Measurements from ENCODE around the gene SH3BP4. TPM values are rescaled to one million over a fixed set of nuclear protein-coding genes. Genes with fewer than 3 reads are reported as not detected.

SH3BP4 gene
- total and polyA plus RNA-seq, 7 donors: 4.8 to 22.8 (median 14.0) TPM

DNA sequence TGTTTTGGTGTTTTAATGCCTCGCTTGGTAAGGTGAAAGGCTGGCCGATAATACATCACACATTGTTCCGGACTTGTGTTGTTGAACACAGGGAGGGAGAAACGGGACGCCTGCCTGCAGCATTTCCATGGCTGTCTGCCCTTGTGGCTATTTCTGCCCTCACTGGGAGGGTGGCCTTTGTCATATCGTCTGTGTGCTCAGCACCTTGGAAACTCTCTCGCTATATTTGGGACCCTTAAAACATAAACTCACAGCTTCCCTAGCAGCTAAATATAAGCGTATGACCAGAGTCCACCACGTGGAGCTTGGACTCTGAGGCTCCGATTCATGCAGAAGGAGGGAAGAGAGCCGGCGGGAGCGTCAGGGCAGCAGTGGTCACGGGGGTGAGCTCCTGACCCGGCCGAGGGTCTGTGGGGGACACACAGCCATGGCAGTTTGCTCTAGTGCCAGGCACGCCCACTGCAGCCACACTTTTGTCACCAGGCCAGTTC, 111.7 kb downstream of the SH3BP4 start:
- TF ChIP-seq CTCF (IDR thresholded peaks at IDR 0.05): no peak
- TF ChIP-seq POLR2AphosphoS5 (IDR thresholded peaks at IDR 0.05): no peak
- no peak for TF ChIP-seq EP300 (IDR thresholded peaks at IDR 0.05)
- TF ChIP-seq POLR2A (IDR thresholded peaks at IDR 0.05): no peak
- Histone ChIP-seq H3K4me1 (peaks cover 0 to 7% (median 0%) of the 10 kb centered on the region in 4 donors), H3K27ac (peak overlapping the region in 1 of 4 donors; percentile 25), H3K9me3 (no peaks in the 10 kb centered on the region), H3K4me3 (no peak overlapping the region), H3K27me3 (no peaks in the 10 kb centered on the region), H3K36me3 (no peaks in the 10 kb centered on the region)
- DNase-seq: no peak
- WGBS, 2 donors: 72 to 75% methylated on average over 17 of the region's 17 CpGs
- intact Hi-C loops (cut with DNase I): no loop called here

- intact Hi-C loops (cut with DNase I): no loop called here
- H3K27ac ChIP-seq: no peak overlapping the region
- TF ChIP-seq EP300 (IDR thresholded peaks at IDR 0.05) (no peak), POLR2AphosphoS5 (IDR thresholded peaks at IDR 0.05) (no peak), CTCF (IDR thresholded peaks at IDR 0.05) (no peak), POLR2A (IDR thresholded peaks at IDR 0.05) (no peak)
- H3K36me3 ChIP-seq: no peaks in the 10 kb centered on the region
- no peak overlapping the region for H3K4me3 ChIP-seq
- no peaks in the 10 kb centered on the region for H3K27me3 ChIP-seq
- no peak for DNase-seq
- 80 to 84% methylated on average over 7 of the region's 7 CpGs for WGBS, 2 donors
- H3K9me3 ChIP-seq: no peaks in the 10 kb centered on the region
- H3K4me1 ChIP-seq: peaks cover 0 to 9% (median under 1%) of the 10 kb centered on the region in 4 donors
These were observed 113.2 kb downstream of the SH3BP4 start for GRCh38 chr2:235064976-235065375.

DNA sequence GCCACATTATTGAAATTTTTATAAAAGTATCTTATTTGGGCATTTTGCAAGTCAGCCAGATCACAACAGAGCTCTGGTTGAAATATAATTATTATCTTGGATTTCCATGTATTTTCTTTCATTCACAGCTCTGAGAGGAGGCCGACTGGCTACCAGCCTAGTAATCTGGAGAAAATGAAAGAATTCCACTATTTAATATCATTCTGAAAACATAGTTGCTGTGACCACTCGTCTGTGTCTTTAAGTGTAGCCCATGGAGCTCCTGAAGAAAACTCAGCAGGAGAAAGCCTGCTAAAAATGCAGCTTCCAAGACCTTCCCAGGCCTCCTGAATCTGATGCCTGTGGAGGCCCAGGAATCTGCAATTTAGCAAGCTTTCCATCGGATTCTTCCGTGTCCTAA, 114.7 kb downstream of the SH3BP4 start:
- no peaks in the 10 kb centered on the region for H3K9me3 ChIP-seq
- WGBS, 2 donors: 80 to 81% methylated on average over 4 of the region's 4 CpGs
- intact Hi-C loops (cut with DNase I): no loop called here

GRCh38 chr2:235066895-235067294, 115.1 kb downstream of the SH3BP4 start:
- H3K4me3 ChIP-seq: no peak overlapping the region
- WGBS, 2 donors: 83% methylated on average over 4 of the region's 4 CpGs
- no peak overlapping the region for H3K27ac ChIP-seq
- no peak for TF ChIP-seq POLR2AphosphoS5 (IDR thresholded peaks at IDR 0.05)
- no peak for TF ChIP-seq CTCF (IDR thresholded peaks at IDR 0.05)
- no peak for TF ChIP-seq EP300 (IDR thresholded peaks at IDR 0.05)
- TF ChIP-seq POLR2A (IDR thresholded peaks at IDR 0.05): no peak
- H3K27me3 ChIP-seq: no peaks in the 10 kb centered on the region
- intact Hi-C loops (cut with DNase I): no loop called here
- peaks cover 0 to 17% (median 3%) of the 10 kb centered on the region in 4 donors for H3K4me1 ChIP-seq
- H3K9me3 ChIP-seq: no peaks in the 10 kb centered on the region
- no peaks in the 10 kb centered on the region for H3K36me3 ChIP-seq
- no peak for DNase-seq

More for the DNA sequence above, 114.7 kb downstream of the SH3BP4 start:
- no peak overlapping the region for H3K4me3 ChIP-seq
- H3K27me3 ChIP-seq: no peaks in the 10 kb centered on the region
- no peak for DNase-seq
- TF ChIP-seq POLR2A (IDR thresholded peaks at IDR 0.05) (no peak), EP300 (IDR thresholded peaks at IDR 0.05) (no peak), POLR2AphosphoS5 (IDR thresholded peaks at IDR 0.05) (no peak), CTCF (IDR thresholded peaks at IDR 0.05) (no peak)
- H3K36me3 ChIP-seq: no peaks in the 10 kb centered on the region
- no peak overlapping the region for H3K27ac ChIP-seq
- H3K4me1 ChIP-seq: peaks cover 0 to 17% (median 3%) of the 10 kb centered on the region in 4 donors

- TF ChIP-seq POLR2AphosphoS5 (IDR thresholded peaks at IDR 0.05) (no peak), POLR2A (IDR thresholded peaks at IDR 0.05) (no peak), EP300 (IDR thresholded peaks at IDR 0.05) (no peak), CTCF (IDR thresholded peaks at IDR 0.05) (no peak)
- no peak overlapping the region for H3K27ac ChIP-seq
- no peak for DNase-seq
- H3K27me3 ChIP-seq: no peaks in the 10 kb centered on the region
- H3K36me3 ChIP-seq: no peaks in the 10 kb centered on the region
- no peaks in the 10 kb centered on the region for H3K9me3 ChIP-seq
- H3K4me1 ChIP-seq: peaks cover 0 to 12% (median 3%) of the 10 kb centered on the region in 4 donors
- intact Hi-C loops (cut with DNase I): no loop called here
- 80 to 98% methylated on average over 3 of the region's 3 CpGs for WGBS, 2 donors
- H3K4me3 ChIP-seq: no peak overlapping the region
These were observed 116.9 kb downstream of the SH3BP4 start for GRCh38 chr2:235068701-235069100.
